PC-3 (cell line): ENCODE measurements around the gene CAMKK2. TPM values are rescaled to one million over a fixed set of nuclear protein-coding genes. Genes with fewer than 3 reads are reported as not detected.

ENCODE experiments used
- ATAC-seq: fragments of 200-7000 bp; cut with Tn5 transposase; 2 replicates; pipeline ENCODE4 v1.9.1; 2020; ENCODE audit warnings: mild to moderate bottlenecking, moderate library complexity
- BruUV-seq: library from RNA; stranded (reverse); fragments of 400-500 nt; replicated peaks from 2 replicates; lab custom pipeline; 2021; lab: Mats Ljungman, UMichigan
- CTCF ChIA-PET: fragments of 300-600 bp; sonication (Branson Sonifier 250); formaldehyde crosslinking; loops from one replicate; lab custom pipeline; 2022; ENCODE audit warnings: antibody characterized with exemption; lab: Charles Lee
- POLR2A ChIA-PET: fragments of 300-600 bp; sonication (Branson Sonifier 250); formaldehyde crosslinking; loops from one replicate; lab custom pipeline; 2022; ENCODE audit warnings: antibody characterized with exemption; ENCODE audit not compliant: unreplicated experiment; lab: Charles Lee
- DNase-seq: peaks from one replicate; pipeline ENCODE4 v3.0.0-alpha.2; 2015
- H2AFZ ChIP-seq: fragments of 300-600 bp; sonication (generic); 2 replicates; pipeline ENCODE4 v1.6.0; 2016; ENCODE audit warnings: antibody characterized with exemption, low read length
- H3F3A ChIP-seq: fragments of 300-600 bp; sonication (generic); one replicate; pipeline ENCODE4 v1.6.0; 2017; ENCODE audit warnings: antibody characterized with exemption, low read length, control low read depth, mild to moderate bottlenecking; ENCODE audit not compliant: unreplicated experiment
- H3K27ac ChIP-seq: fragments of 300-600 bp; sonication (generic); 2 replicates; pipeline ENCODE4 v1.5.1; 2016; ENCODE audit warnings: mild to moderate bottlenecking, low read length
- H3K27me3 ChIP-seq: fragments of 300-600 bp; sonication (generic); 2 replicates; pipeline ENCODE4 v1.6.1; 2016; ENCODE audit warnings: low read length, mixed read lengths
- H3K36me3 ChIP-seq: fragments of 300-600 bp; sonication (generic); 2 replicates; pipeline ENCODE4 v1.6.1; 2016; ENCODE audit warnings: low read depth, mixed run types, low read length, mixed read lengths
- H3K4me1 ChIP-seq: fragments of 300-600 bp; sonication (generic); 2 replicates; pipeline ENCODE4 v1.5.1; 2016; ENCODE audit warnings: low read length; ENCODE audit not compliant: insufficient read depth
- H3K4me2 ChIP-seq: fragments of 300-600 bp; sonication (generic); 2 replicates; pipeline ENCODE4 v1.6.0; 2016; ENCODE audit warnings: low read length
- H3K4me3 ChIP-seq: fragments of 300-600 bp; sonication (generic); 2 replicates; pipeline ENCODE4 v1.5.1; 2016; ENCODE audit warnings: mild to moderate bottlenecking, low read length, mixed read lengths
- H3K79me2 ChIP-seq: fragments of 300-600 bp; sonication (generic); 2 replicates; pipeline ENCODE4 v1.6.1; 2017; ENCODE audit warnings: low read length, mixed read lengths
- H3K9ac ChIP-seq: fragments of 300-600 bp; sonication (generic); 2 replicates; pipeline ENCODE4 v1.6.0; 2016; ENCODE audit warnings: mild to moderate bottlenecking, low read length
- H3K9me2 ChIP-seq: fragments of 300-600 bp; sonication (generic); replicated peaks from 2 replicates; pipeline ENCODE4 v1.6.1; 2016; ENCODE audit warnings: mixed run types, low read length, mixed read lengths
- H3K9me3 ChIP-seq: fragments of 300-600 bp; sonication (generic); 2 replicates; pipeline ENCODE4 v1.6.1; 2016; ENCODE audit warnings: low read length, mixed read lengths
- H4K20me1 ChIP-seq: fragments of 300-600 bp; sonication (generic); 2 replicates; pipeline ENCODE4 v1.6.1; 2016; ENCODE audit warnings: low read length, mixed read lengths
- CTCF ChIP-seq: fragments of 300-600 bp; sonication (generic); conservative IDR thresholded peaks from 2 replicates; pipeline ENCODE4 v1.5.1; 2017; ENCODE audit warnings: antibody characterized with exemption, low read depth, mild to moderate bottlenecking, low read length
- EZH2 ChIP-seq: fragments of 300-600 bp; sonication (generic); IDR thresholded peaks from one replicate; pipeline ENCODE4 v1.6.1; 2017; ENCODE audit warnings: antibody characterized with exemption, mild to moderate bottlenecking, low read length; ENCODE audit not compliant: unreplicated experiment
- EZH2phosphoT487 ChIP-seq: fragments of 300-600 bp; sonication (generic); IDR thresholded peaks from 2 replicates; pipeline ENCODE4 v1.6.1; 2018; ENCODE audit warnings: mild to moderate bottlenecking, antibody characterized with exemption, low read length, borderline replicate concordance
- intact Hi-C: fragments of 100-400 bp; cut with micrococcal nuclease; formaldehyde crosslinking; loops from 2 replicates; pipeline ENCODE4 v1.9.0; 2023
- total RNA-seq: library from RNA; depleted of rRNA; stranded (reverse); fragments of >200 nt; gene quantifications from 2 replicates; pipeline ENCODE4 v1.2.3, GENCODE V29; 2014

CAMKK2 gene
- total RNA-seq, 1 experiment from 2014 or later: 26.5 TPM

GRCh38 chr12:121344506-121344905, 48.0 kb upstream of the CAMKK2 start:
- Histone ChIP-seq H3K27ac (no peak overlapping the region), H3K9me2 (no peaks in the 10 kb centered on the region), H3K4me3 (no peak overlapping the region), H3K9ac (no peak overlapping the region), H3K4me2 (no peak overlapping the region), H2AFZ (no peak overlapping the region), H3K9me3 (no peaks in the 10 kb centered on the region), H3K79me2 (peaks cover 28% of the 10 kb centered on the region), H3K36me3 (peaks cover 64% of the 10 kb centered on the region), H3K4me1 (no peaks in the 10 kb centered on the region), H4K20me1 (no peaks in the 10 kb centered on the region), H3F3A (no peaks in the 10 kb centered on the region), H3K27me3 (no peaks in the 10 kb centered on the region)
- BruUV-seq: no TSS peak
- ChIA-PET CTCF (no interaction called here), POLR2A (interaction anchor here (0.6 kb wide), 1 partner anchor 22 kb away, joined by 4 read pairs; no protein-coding TSS in a partner anchor)
- ATAC-seq: no peak
- intact Hi-C loops: no loop called here
- DNase-seq: no peak
- TF ChIP-seq EZH2 (no peak), CTCF (no peak), EZH2phosphoT487 (no peak)

- H3K9me2 ChIP-seq: no peaks in the 10 kb centered on the region
- intact Hi-C loops: no loop called here
- POLR2A ChIA-PET: no interaction called here
Observed at GRCh38 chr12:121337416-121337815, 40.9 kb upstream of the CAMKK2 start.

GRCh38 chr12:121334513-121335343, 38.2 kb upstream of the CAMKK2 start:
- intact Hi-C loops: loop anchor here (1.0 kb wide), 1 partner anchor 109 kb away; no protein-coding TSS in a partner anchor
- TF ChIP-seq CTCF (peak; percentile 93), EZH2 (no peak), EZH2phosphoT487 (no peak)
- POLR2A ChIA-PET: interaction anchor here (0.7 to 0.9 kb wide), 2 partner anchors 24 to 301 kb away, joined by 3 to 7 read pairs; no protein-coding TSS in a partner anchor
- no peaks in the 10 kb centered on the region for H3F3A ChIP-seq
- no peaks in the 10 kb centered on the region for H4K20me1 ChIP-seq
- H2AFZ ChIP-seq: no peak overlapping the region
- no peaks in the 10 kb centered on the region for H3K9me2 ChIP-seq
- H3K9me3 ChIP-seq: no peaks in the 10 kb centered on the region
- H3K27ac ChIP-seq: no peak overlapping the region
- ATAC-seq: peak; percentile 88
- DNase-seq: peak; percentile 83
- BruUV-seq: TSS peak; percentile 12
- CTCF ChIA-PET: interaction anchor here (0.5 to 1.7 kb wide), 5 partner anchors 18 to 108 kb away, joined by 3 to 7 read pairs (median 6); partner anchors contain the start of gene RNF34
- no peaks in the 10 kb centered on the region for H3K27me3 ChIP-seq
- peaks cover 69% of the 10 kb centered on the region for H3K36me3 ChIP-seq
- H3K9ac ChIP-seq: no peak overlapping the region
- no peaks in the 10 kb centered on the region for H3K79me2 ChIP-seq
- H3K4me3 ChIP-seq: no peak overlapping the region
- H3K4me1 ChIP-seq: no peaks in the 10 kb centered on the region
- no peak overlapping the region for H3K4me2 ChIP-seq

More at GRCh38 chr12:121337416-121337815, 40.9 kb upstream of the CAMKK2 start:
- H3K27ac ChIP-seq: no peak overlapping the region
- no peaks in the 10 kb centered on the region; the same call in 1 of the 2 replicates for H3K79me2 ChIP-seq
- H3F3A ChIP-seq: no peaks in the 10 kb centered on the region
- peaks cover 62% of the 10 kb centered on the region for H3K36me3 ChIP-seq
- H3K9me3 ChIP-seq: no peaks in the 10 kb centered on the region
- no peak overlapping the region for H2AFZ ChIP-seq
- H3K9ac ChIP-seq: no peak overlapping the region
- no peak overlapping the region for H3K4me3 ChIP-seq
- CTCF ChIA-PET: no interaction called here
- H3K4me1 ChIP-seq: no peaks in the 10 kb centered on the region
- H3K4me2 ChIP-seq: no peak overlapping the region
- no peaks in the 10 kb centered on the region for H4K20me1 ChIP-seq
- TF ChIP-seq EZH2: no peak
- no peaks in the 10 kb centered on the region for H3K27me3 ChIP-seq
- ATAC-seq (no peak), DNase-seq (no peak)
- no TSS peak for BruUV-seq
